Vagina (tissue), 2 donors: ENCODE measurements around the gene PLCB1. TPM values are rescaled to one million over a fixed set of nuclear protein-coding genes. Genes with fewer than 3 reads are reported as not detected.

Experiments used
- DNase-seq, 2 donors: peaks; one replicate each; pipeline ENCODE4 v3.0.0-alpha.2; 2017; ENCODE audit errors: extremely low spot score in 2 of 2
- H3K27ac ChIP-seq: fragments of 200-600 bp; sonication (generic); one replicate; pipeline ENCODE4 v1.5.1; 2019
- H3K27me3 ChIP-seq: fragments of 200-600 bp; sonication (generic); one replicate; pipeline ENCODE4 v1.5.1; 2019
- H3K36me3 ChIP-seq, 2 donors: fragments of 200-600 bp; sonication (generic); one replicate each; pipeline ENCODE4 v1.5.1; 2017 to 2019
- H3K4me1 ChIP-seq: fragments of 200-600 bp; sonication (generic); one replicate; pipeline ENCODE4 v1.5.1; 2019
- H3K4me3 ChIP-seq, 2 donors: fragments of 200-600 bp; sonication (generic); 1 replicate in 1 of 2; 2 replicates in 1 of 2; pipeline ENCODE4 v1.5.1; 2016 to 2019
- H3K9me3 ChIP-seq: fragments of 200-600 bp; sonication (generic); one replicate; pipeline ENCODE4 v1.5.1; 2019
- POLR2A ChIP-seq, 2 donors: fragments of 450-650 bp; IDR thresholded peaks; one replicate each; pipeline ENCODE4 v1.6.1; 2017; ENCODE audit warnings: antibody characterized with exemption in 2 of 2, mild to moderate bottlenecking in 2 of 2, moderate library complexity in 2 of 2
- POLR2AphosphoS5 ChIP-seq, 2 donors: sonication (generic); formaldehyde crosslinking; IDR thresholded peaks; one replicate each; pipeline ENCODE4 v1.9.0; 2017; ENCODE audit warnings: antibody characterized with exemption in 2 of 2, mild to moderate bottlenecking in 2 of 2, low read depth in 1 of 2; ENCODE audit not compliant: insufficient read depth in 1 of 2
- intact Hi-C: fragments of 100-400 bp; cut with DNase I; formaldehyde crosslinking; loops from one replicate; pipeline ENCODE4 v1.15.1; 2023
- total RNA-seq: library from RNA; depleted of rRNA; stranded (reverse); fragments of >200 nt; gene quantifications from one replicate; pipeline ENCODE4 v1.2.3, GENCODE V29; 2016
- TF ChIP-seq, protein P1 (sequence below), 3 experiments: fragments of 450-650 bp in 2 of 3; fragments of 200-600 bp in 1 of 3; sonication (generic) in 1 of 3; IDR thresholded peaks; one replicate each; pipeline ENCODE4 v1.5.1; 2017 to 2019; ENCODE audit warnings: antibody characterized with exemption in 3 of 3, mild to moderate bottlenecking in 2 of 3, moderate library complexity in 2 of 3

The PLCB1 gene
- total RNA-seq, 1 donor from 2014 or later: 32.4 TPM

DNA sequence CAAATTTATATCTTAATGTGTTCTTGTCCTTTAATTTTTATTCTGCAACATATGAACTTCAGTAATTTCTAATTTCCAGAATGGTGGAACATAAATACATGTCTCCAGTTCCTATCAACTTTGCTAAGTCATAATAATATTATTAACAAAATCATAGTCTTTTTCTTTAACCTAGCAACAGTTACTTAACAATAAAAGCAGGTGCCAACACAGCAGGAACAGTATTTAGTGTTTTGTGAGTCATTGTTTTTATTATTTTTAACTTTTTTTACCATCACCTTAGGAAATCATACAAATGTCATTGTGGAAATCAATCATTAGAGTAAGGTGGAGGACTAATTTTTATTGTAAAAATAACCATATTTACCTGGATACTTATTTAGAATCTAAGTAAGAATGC, 133.5 kb downstream of the PLCB1 start:
- Histone ChIP-seq H3K36me3 (no peaks in the 10 kb centered on the region), H3K27ac (no peak overlapping the region), H3K4me1 (no peaks in the 10 kb centered on the region), H3K9me3 (no peaks in the 10 kb centered on the region), H3K27me3 (no peaks in the 10 kb centered on the region), H3K4me3 (no peak overlapping the region)
- DNase-seq: no peak
- intact Hi-C loops: no loop called here
- TF ChIP-seq, protein P1, sequence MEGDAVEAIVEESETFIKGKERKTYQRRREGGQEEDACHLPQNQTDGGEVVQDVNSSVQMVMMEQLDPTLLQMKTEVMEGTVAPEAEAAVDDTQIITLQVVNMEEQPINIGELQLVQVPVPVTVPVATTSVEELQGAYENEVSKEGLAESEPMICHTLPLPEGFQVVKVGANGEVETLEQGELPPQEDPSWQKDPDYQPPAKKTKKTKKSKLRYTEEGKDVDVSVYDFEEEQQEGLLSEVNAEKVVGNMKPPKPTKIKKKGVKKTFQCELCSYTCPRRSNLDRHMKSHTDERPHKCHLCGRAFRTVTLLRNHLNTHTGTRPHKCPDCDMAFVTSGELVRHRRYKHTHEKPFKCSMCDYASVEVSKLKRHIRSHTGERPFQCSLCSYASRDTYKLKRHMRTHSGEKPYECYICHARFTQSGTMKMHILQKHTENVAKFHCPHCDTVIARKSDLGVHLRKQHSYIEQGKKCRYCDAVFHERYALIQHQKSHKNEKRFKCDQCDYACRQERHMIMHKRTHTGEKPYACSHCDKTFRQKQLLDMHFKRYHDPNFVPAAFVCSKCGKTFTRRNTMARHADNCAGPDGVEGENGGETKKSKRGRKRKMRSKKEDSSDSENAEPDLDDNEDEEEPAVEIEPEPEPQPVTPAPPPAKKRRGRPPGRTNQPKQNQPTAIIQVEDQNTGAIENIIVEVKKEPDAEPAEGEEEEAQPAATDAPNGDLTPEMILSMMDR (IDR thresholded peaks at IDR 0.05): no peak
- TF ChIP-seq POLR2A (IDR thresholded peaks at IDR 0.05) (no peak), POLR2AphosphoS5 (IDR thresholded peaks at IDR 0.05; ENCODE audit: insufficient read depth in 1 of 2, low read depth in 1 of 2) (no peak)

DNA sequence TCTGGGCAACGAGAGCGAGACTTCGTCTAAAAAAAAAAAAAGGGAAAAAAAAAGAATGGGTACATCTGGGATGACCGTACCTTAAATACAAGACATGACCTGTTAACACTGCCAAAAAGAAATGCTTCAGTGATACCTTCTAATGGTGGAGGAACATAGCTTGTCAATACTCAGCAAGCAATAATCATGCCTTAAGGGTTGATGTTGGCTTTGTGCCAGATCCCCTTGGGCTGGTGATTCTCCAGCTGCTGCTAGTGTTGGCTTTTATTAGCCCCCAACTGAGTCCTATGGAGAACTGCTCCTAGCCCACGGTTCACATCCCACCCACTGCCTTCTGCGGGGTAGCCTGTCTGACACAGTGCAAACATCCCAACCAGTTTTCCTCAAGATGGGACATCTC, 134.9 kb downstream of the PLCB1 start:
- no peak for DNase-seq
- no peaks in the 10 kb centered on the region for H3K36me3 ChIP-seq
- no peaks in the 10 kb centered on the region for H3K27me3 ChIP-seq
- H3K4me1 ChIP-seq: no peaks in the 10 kb centered on the region
- no peaks in the 10 kb centered on the region for H3K9me3 ChIP-seq
- no peak overlapping the region for H3K27ac ChIP-seq
- TF ChIP-seq, protein P1 (IDR thresholded peaks at IDR 0.05): no peak
- no peak for TF ChIP-seq POLR2AphosphoS5 (IDR thresholded peaks at IDR 0.05; ENCODE audit: insufficient read depth in 1 of 2, low read depth in 1 of 2)
- no peak for TF ChIP-seq POLR2A (IDR thresholded peaks at IDR 0.05)
- intact Hi-C loops: no loop called here
- H3K4me3 ChIP-seq: no peak overlapping the region

DNA sequence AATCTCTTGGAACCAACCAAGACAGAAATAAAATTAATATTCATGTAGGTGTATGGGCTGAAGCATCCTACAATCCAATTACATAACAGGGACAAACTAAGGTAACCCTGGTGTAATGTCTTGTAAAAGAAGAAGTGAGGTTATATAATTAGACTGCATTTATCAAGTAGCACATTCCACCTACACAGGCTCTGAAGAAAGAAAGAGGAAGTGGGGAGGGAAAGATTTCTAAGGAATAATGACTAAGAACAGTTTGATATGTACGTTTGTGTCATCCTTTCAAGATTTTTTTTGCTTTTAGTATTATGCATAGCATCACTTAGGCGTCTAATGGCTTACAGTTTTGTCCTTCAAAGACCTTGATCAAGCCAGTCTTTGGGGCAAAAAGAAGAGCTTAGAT, 139.7 kb downstream of the PLCB1 start:
- intact Hi-C loops: no loop called here
- no peaks in the 10 kb centered on the region for H3K9me3 ChIP-seq
- H3K27me3 ChIP-seq: no peaks in the 10 kb centered on the region
- H3K36me3 ChIP-seq: no peaks in the 10 kb centered on the region
- TF ChIP-seq POLR2A (IDR thresholded peaks at IDR 0.05): no peak
- TF ChIP-seq POLR2AphosphoS5 (IDR thresholded peaks at IDR 0.05; ENCODE audit: insufficient read depth in 1 of 2, low read depth in 1 of 2): no peak
- TF ChIP-seq, protein P1 (IDR thresholded peaks at IDR 0.05): no peak
- no peak overlapping the region for H3K4me3 ChIP-seq
- no peaks in the 10 kb centered on the region for H3K4me1 ChIP-seq
- no peak overlapping the region for H3K27ac ChIP-seq
- DNase-seq: no peak

DNA sequence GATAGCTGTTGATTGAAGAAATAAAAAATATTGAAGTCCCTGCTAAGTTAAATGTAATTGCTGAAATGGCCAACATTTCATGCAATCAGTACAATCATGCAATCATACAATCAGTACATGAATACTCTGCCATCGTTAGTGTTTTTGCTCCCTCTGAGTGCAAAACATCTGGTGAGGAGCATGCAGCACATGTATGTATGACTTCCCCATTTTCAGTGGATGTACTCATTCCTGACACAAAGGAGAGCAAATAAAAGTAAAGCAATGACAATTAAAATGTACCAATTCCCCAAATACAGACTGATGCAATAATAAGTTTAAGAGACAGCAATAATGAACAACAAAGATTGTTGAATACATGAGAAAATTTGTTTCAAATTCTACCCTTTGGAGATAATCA, 140.7 kb downstream of the PLCB1 start:
- DNase-seq: no peak
- TF ChIP-seq POLR2AphosphoS5 (IDR thresholded peaks at IDR 0.05; ENCODE audit: insufficient read depth in 1 of 2, low read depth in 1 of 2): no peak
- TF ChIP-seq POLR2A (IDR thresholded peaks at IDR 0.05): no peak
- TF ChIP-seq, protein P1 (IDR thresholded peaks at IDR 0.05): no peak
- Histone ChIP-seq H3K4me3 (no peak overlapping the region), H3K27me3 (no peaks in the 10 kb centered on the region), H3K27ac (no peak overlapping the region), H3K36me3 (no peaks in the 10 kb centered on the region), H3K4me1 (no peaks in the 10 kb centered on the region), H3K9me3 (no peaks in the 10 kb centered on the region)
- intact Hi-C loops: no loop called here

DNA sequence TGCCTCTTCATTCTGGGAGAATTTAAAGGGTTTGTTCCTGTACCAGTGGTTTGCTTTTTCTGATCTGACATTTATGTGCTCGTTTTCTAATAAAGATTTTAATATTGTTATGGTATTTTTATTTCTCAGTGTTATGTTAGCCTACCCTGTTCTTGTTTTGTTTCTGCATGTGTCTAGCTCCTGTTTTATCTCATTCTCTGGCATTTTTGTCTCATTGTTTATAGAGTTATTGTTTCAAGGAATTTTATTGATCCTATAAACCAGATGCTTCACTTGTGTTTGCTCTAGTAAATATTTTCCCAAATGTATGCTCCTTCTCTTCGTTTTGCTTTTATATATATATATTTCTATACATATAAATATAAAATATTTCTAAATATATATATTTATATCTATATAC, 152.8 kb downstream of the PLCB1 start:
- TF ChIP-seq POLR2AphosphoS5 (IDR thresholded peaks at IDR 0.05; ENCODE audit: insufficient read depth in 1 of 2, low read depth in 1 of 2): no peak
- no peak for TF ChIP-seq POLR2A (IDR thresholded peaks at IDR 0.05)
- TF ChIP-seq, protein P1 (IDR thresholded peaks at IDR 0.05): no peak
- Histone ChIP-seq H3K4me3 (no peak overlapping the region), H3K27me3 (no peaks in the 10 kb centered on the region), H3K9me3 (no peaks in the 10 kb centered on the region), H3K4me1 (peaks cover 9% of the 10 kb centered on the region), H3K27ac (no peak overlapping the region), H3K36me3 (no peaks in the 10 kb centered on the region)
- intact Hi-C loops: no loop called here
- no peak for DNase-seq
